Esophagus (tissue), 2 donors: ENCODE measurements around the gene SEMA5A. TPM values are rescaled to one million over a fixed set of nuclear protein-coding genes. Genes with fewer than 3 reads are reported as not detected.

Source experiments
- H3K27ac ChIP-seq, 2 donors: one replicate each; pipeline ENCODE4 v1.5.1; 2013; ENCODE audit warnings: low read depth in 2 of 2, mild to moderate bottlenecking in 2 of 2, inconsistent platforms in 1 of 2, low read length in 1 of 2, moderate library complexity in 1 of 2
- H3K27me3 ChIP-seq, 2 donors: one replicate each; pipeline ENCODE4 v1.6.1; 2013; ENCODE audit warnings: low read length in 2 of 2, control low read depth in 1 of 2, mild to moderate bottlenecking in 1 of 2; ENCODE audit not compliant: insufficient read depth in 2 of 2, control insufficient read depth in 1 of 2
- H3K36me3 ChIP-seq, 2 donors: one replicate each; pipeline ENCODE4 v1.6.1; 2013; ENCODE audit warnings: low read length in 1 of 2; ENCODE audit not compliant: control insufficient read depth in 2 of 2, insufficient read depth in 2 of 2
- H3K4me1 ChIP-seq, 2 donors: one replicate each; pipeline ENCODE4 v1.6.1; 2013; ENCODE audit warnings: low read length in 1 of 2; ENCODE audit not compliant: control insufficient read depth in 2 of 2, insufficient read depth in 2 of 2
- H3K4me3 ChIP-seq, 2 donors: one replicate each; pipeline ENCODE4 v1.5.1; 2013; ENCODE audit warnings: low read length in 2 of 2, mild to moderate bottlenecking in 2 of 2, low read depth in 1 of 2, moderate library complexity in 1 of 2
- H3K9me3 ChIP-seq, 2 donors: one replicate each; pipeline ENCODE4 v1.6.1; 2013; ENCODE audit warnings: mild to moderate bottlenecking in 2 of 2, low read depth in 1 of 2, low read length in 1 of 2, moderate library complexity in 1 of 2; ENCODE audit not compliant: control insufficient read depth in 2 of 2, insufficient read depth in 1 of 2
- WGBS, 2 donors: extraction: QIAGEN DNeasy Blood & Tissue Kit; methylation state at CpG; one replicate each; pipeline ENCODE4 v1.1.7; 2013; 5-methylcytosine and 5-hydroxymethylcytosine counted together
- polyA plus RNA-seq, 2 donors: library from polyadenylated mRNA; stranded (reverse); fragments of 200-250 nt; gene quantifications; one replicate each; pipeline ENCODE4 v1.2.3, GENCODE V29; 2013
- donor health status: healthy with polysubstance abuse.
- donor health status: Bipolar disorder and iron deficiency.

The SEMA5A gene
- polyA plus RNA-seq, 2 donors: 1.3 to 1.9 TPM

DNA sequence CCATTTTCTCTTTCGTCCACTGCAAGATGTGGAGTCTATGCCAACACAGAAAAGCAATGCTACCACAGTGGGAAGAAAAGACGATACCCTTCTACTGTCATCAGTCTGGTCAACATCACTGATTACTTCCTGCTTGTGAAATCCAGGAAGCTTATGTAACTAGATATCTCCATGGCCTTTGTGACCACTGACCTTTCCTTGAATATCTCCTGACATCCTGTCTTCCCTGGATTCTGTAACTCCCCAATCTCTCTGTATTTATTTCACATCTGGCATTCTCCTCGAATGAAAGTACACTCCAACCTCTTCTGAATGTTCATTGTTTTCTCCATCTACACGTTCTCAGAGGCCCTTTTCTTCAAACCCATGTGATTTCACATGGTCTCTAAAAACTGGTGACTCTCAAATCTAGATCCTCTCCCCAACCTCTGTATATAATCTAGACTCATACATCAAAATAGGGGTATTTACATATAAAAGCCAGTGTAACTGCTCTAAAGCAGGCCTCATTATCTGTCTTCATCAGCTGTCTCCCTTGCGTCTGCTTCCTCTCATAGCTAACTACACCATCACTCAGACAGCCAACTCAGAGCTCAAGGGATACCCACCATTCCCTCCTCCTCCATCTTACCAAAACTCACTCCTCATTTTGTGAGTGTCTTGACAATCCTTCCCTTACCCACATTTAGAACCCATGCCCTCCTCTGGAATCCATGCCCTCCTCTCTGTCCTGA lies 156.8 kb downstream of the SEMA5A start:
- Histone ChIP-seq H3K27me3 (no peaks in the 10 kb centered on the region), H3K4me1 (peaks cover 0 to 7% of the 10 kb centered on the region in 2 donors), H3K4me3 (no peak overlapping the region), H3K27ac (no peak overlapping the region), H3K36me3 (no peaks in the 10 kb centered on the region), H3K9me3 (no peaks in the 10 kb centered on the region)
- WGBS, 2 donors: 75 to 76% methylated on average over 5 of the region's 5 CpGs

DNA sequence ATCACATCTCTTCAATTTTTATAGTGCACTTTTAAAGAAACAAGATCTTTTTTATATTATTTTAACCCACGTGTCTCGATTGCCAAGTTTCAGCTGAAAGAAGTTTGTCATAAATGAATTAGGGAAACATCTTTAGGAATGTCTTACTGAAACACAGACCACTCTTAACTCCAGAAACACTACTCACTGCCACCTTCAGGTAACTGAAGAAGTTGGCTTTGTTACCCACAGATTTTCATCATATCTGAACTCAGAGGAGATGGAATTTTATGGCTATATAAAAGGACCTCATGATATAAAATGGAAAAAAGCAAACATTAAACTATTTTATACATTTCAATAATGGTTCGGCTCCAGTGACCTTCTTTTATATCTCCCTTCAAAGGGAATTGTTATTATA lies 158.0 kb downstream of the SEMA5A start:
- WGBS, 2 donors: 69 to 77% methylated on average over 3 of the region's 3 CpGs
- Histone ChIP-seq H3K4me3 (no peak overlapping the region), H3K9me3 (no peaks in the 10 kb centered on the region), H3K27me3 (no peaks in the 10 kb centered on the region), H3K36me3 (no peaks in the 10 kb centered on the region), H3K27ac (no peak overlapping the region), H3K4me1 (peaks cover 0 to 7% of the 10 kb centered on the region in 2 donors)

DNA sequence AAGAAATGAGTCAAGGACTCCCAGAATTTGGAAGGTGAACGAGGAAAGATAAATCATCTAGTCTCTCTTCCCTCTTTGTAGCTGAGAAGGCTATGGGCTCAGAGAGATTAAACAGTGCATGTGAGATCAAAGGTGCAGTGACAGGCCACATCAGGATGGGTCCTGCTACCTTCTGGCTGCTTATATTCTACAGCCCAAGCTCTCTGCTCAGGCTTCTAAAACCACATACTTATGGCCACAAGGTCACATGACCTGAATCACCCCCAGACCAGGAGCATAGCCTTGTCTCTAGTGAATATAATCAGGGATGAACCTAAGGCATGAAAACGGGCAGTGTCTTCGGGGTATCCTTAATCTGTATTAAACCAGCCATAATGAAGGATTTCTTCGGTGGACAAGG lies 158.9 kb downstream of the SEMA5A start:
- H3K27ac ChIP-seq: no peak overlapping the region
- no peaks in the 10 kb centered on the region for H3K36me3 ChIP-seq
- H3K27me3 ChIP-seq: no peaks in the 10 kb centered on the region
- 84% methylated on average over 4 of the region's 4 CpGs for WGBS, 2 donors
- peaks cover 0 to 7% of the 10 kb centered on the region in 2 donors for H3K4me1 ChIP-seq
- H3K4me3 ChIP-seq: no peak overlapping the region
- no peaks in the 10 kb centered on the region for H3K9me3 ChIP-seq

DNA sequence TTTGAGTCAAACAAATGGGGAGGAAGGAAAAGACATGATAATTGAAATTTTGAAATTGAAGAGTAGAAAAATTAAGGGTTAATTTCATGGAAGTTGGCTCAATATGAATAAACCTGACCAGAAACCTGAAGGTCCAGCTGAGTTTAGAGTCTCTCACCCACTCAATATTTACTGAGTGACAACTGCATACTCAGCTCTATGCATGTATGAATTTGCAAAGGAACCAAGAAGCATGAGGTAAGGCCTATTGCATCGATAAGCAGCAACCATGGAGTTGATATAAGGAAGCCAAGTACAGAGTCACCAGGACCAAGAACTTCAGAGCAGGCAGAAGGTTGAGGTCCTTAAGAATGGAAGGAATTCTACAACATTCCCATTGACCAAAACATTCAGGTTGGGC lies 163.4 kb downstream of the SEMA5A start:
- Histone ChIP-seq H3K4me1 (peaks cover 0 to 8% of the 10 kb centered on the region in 2 donors), H3K27ac (no peak overlapping the region), H3K27me3 (no peaks in the 10 kb centered on the region), H3K36me3 (no peaks in the 10 kb centered on the region), H3K9me3 (no peaks in the 10 kb centered on the region), H3K4me3 (no peak overlapping the region)
- WGBS, 2 donors: 69 to 72% methylated on average over 1 of the region's 1 CpG

DNA sequence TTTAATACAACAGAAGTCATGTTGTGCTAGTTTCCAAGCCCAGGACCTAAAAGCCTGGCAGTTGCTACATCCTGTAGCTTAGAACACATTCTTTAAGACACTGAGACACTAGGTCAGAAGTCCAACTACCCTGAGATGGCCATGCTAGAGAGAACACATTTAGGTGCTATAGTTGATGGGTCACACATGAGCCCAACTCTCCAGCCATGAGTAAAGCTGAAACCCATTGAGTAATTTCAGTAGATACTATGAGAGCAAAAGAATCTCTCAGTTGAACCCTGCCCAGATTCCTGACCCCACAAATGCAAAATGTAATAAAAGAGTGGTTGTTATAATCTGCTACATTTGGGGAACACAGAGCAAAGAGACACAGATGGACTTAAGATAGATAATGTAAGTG lies 164.4 kb downstream of the SEMA5A start:
- peaks cover 0 to 8% of the 10 kb centered on the region in 2 donors for H3K4me1 ChIP-seq
- no peaks in the 10 kb centered on the region for H3K9me3 ChIP-seq
- H3K27me3 ChIP-seq: no peaks in the 10 kb centered on the region
- H3K27ac ChIP-seq: no peak overlapping the region
- H3K4me3 ChIP-seq: no peak overlapping the region
- H3K36me3 ChIP-seq: no peaks in the 10 kb centered on the region

DNA sequence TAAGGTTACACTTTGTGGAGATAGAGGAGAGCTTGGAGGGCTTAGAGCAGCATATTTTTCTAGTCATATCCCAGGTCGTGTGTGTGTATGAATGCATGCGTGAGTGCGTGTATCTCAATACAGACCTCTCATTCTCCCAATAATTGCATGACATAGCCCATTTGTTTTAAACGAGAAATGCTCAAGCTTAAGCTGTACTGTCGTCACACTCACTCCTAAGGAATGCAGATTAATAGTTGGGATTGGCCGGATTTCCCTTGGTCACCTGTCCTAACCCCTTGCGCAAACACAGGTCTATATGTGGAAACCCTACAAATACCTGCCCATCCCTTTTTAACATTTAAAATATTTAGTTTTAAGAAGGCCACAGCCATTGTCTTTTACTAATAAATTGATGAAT lies 165.8 kb downstream of the SEMA5A start:
- no peak overlapping the region for H3K27ac ChIP-seq
- H3K4me3 ChIP-seq: no peak overlapping the region
- no peaks in the 10 kb centered on the region for H3K36me3 ChIP-seq
- peaks cover 0 to 1% of the 10 kb centered on the region in 2 donors for H3K4me1 ChIP-seq
- H3K27me3 ChIP-seq: no peaks in the 10 kb centered on the region
- 69 to 73% methylated on average over 7 of the region's 7 CpGs for WGBS, 2 donors
- H3K9me3 ChIP-seq: no peaks in the 10 kb centered on the region

DNA sequence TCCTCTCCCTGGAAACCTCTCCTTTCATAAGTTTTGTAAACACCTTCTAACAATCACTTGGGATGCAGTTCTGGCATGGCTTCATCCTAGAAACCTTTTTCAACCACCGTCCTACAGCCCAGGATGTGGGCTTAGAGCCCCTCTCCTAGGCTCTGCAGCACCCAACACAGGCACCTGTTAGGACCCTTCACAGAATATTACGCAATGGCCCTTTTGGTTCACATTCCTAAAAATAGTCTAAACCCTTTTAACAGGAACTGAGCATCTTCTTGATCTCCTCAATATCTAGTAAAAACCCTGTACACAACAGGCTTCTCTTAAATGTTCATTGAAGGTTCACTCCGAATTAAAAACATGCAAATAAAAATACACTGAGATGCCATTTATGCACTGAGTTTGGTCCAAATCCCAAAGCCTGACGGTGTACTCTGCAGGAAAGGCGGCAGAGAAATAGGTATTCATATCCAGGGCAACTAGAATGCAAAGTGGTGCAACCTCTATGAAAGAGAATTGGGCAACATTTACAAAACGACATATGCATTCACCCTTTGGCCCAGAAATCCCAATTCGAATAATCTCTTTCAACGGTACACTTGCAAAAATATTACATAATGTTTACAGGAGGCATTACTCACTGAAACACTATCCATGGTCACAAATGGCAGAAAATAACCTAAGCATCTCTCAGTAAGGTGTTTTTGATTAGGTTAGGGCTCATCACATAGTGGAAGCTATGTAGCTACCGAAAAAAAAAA lies 169.3 kb downstream of the SEMA5A start:
- WGBS, 2 donors: 64 to 80% methylated on average over 9 of the region's 9 CpGs
- H3K4me3 ChIP-seq: no peak overlapping the region

DNA sequence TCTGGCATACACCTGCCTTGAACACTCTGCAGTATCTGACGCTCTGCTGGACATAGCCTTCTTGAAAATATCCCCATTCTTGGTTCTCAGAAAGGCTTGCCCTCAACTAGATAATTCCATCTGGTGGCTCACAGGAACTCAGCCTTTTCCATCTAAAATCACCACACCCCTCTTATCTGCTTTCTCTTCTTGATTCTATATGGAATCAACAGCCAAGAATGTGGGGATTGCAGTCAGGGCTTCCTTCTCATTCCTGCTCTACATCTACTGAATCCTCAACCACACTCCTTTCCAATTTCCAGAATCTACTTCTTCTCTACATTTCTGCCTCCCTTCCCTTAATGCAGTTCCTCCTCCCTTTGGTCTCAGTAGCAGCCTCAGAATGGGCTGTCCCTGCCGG lies 170.1 kb downstream of the SEMA5A start:
- Histone ChIP-seq H3K9me3 (no peaks in the 10 kb centered on the region), H3K27me3 (no peaks in the 10 kb centered on the region), H3K4me1 (peaks cover 0 to 4% of the 10 kb centered on the region in 2 donors), H3K4me3 (no peak overlapping the region), H3K27ac (no peak overlapping the region), H3K36me3 (no peaks in the 10 kb centered on the region)
- WGBS, 2 donors: 90 to 95% methylated on average over 2 of the region's 2 CpGs

More for the DNA sequence above, 169.3 kb downstream of the SEMA5A start:
- Histone ChIP-seq H3K9me3 (no peaks in the 10 kb centered on the region), H3K4me1 (peaks cover 0 to 4% of the 10 kb centered on the region in 2 donors), H3K27ac (no peak overlapping the region), H3K36me3 (no peaks in the 10 kb centered on the region), H3K27me3 (no peaks in the 10 kb centered on the region)

DNA sequence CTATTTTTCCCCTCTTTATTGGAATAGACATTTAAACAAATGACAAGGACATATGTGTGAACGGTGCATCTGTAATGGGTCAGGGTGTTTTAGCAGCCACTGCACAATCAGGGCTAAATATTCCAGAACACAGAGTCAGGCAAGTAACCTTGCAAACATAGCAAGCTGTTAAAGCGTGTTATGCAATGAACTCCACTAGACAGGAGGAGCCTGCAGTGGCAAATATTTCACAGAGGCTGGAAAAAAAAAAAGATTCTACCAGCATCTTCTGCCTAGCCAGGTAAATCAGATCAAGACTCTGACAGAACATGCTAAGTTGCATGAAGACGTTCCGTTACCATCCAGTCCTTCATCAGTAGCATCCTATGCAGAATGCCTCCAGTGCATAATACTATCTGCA lies 171.8 kb downstream of the SEMA5A start:
- no peak overlapping the region for H3K4me3 ChIP-seq
- no peaks in the 10 kb centered on the region for H3K9me3 ChIP-seq
- peaks cover 0 to 3% of the 10 kb centered on the region in 2 donors for H3K4me1 ChIP-seq
- no peak overlapping the region for H3K27ac ChIP-seq
- WGBS, 2 donors: 79 to 84% methylated on average over 4 of the region's 4 CpGs
- H3K36me3 ChIP-seq: no peaks in the 10 kb centered on the region
- no peaks in the 10 kb centered on the region for H3K27me3 ChIP-seq

DNA sequence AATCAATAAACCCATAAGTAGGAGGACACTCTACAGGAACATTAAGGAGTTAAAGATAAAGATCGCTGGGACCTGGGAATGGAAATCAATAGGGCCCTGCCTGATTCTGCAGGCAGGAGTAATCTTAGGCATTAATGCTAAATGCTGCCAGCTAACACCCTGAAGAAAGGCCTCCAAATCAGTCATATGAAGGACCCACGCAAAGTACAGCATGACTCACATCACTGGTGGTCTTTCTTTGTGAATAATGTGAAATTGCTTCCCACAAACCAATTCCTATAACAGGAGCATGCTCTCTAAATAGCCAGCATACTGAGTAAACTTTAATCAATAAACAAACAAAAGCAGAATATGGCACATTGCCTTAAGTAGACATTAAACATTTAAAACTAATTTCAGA lies 172.3 kb downstream of the SEMA5A start:
- Histone ChIP-seq H3K9me3 (no peaks in the 10 kb centered on the region), H3K27ac (no peak overlapping the region), H3K27me3 (no peaks in the 10 kb centered on the region), H3K4me3 (no peak overlapping the region), H3K36me3 (no peaks in the 10 kb centered on the region), H3K4me1 (peaks cover 0 to 3% of the 10 kb centered on the region in 2 donors)
- 59 to 84% methylated on average over 2 of the region's 2 CpGs for WGBS, 2 donors
